Fibroblast of the aortic adventitia (primary cell): Measurements from ENCODE around the gene FAM193A. TPM values are rescaled to one million over a fixed set of nuclear protein-coding genes. Genes with fewer than 3 reads are reported as not detected.

Experiments used
- DNase-seq: peaks from one replicate; pipeline ENCODE4 v3.0.0-alpha.2; 2010; ENCODE audit warnings: low read depth
- H3K4me3 ChIP-seq: 2 replicates; pipeline ENCODE4 v1.5.1; 2011; ENCODE audit warnings: low read depth, mild to moderate bottlenecking, control low read depth, low read length, moderate library complexity
- CTCF ChIP-seq: IDR thresholded peaks from 2 replicates; pipeline ENCODE4 v1.5.1; 2011; ENCODE audit warnings: mild to moderate bottlenecking, low read length, control low read depth, inconsistent platforms; ENCODE audit not compliant: insufficient read depth
- total RNA-seq: library from RNA; depleted of rRNA; stranded (reverse); fragments of >200 nt; gene quantifications from 2 replicates; pipeline ENCODE4 v1.2.3, GENCODE V29; 2012; ENCODE audit warnings: low replicate concordance

FAM193A gene
- total RNA-seq, 1 donor, result 17.4 TPM

DNA sequence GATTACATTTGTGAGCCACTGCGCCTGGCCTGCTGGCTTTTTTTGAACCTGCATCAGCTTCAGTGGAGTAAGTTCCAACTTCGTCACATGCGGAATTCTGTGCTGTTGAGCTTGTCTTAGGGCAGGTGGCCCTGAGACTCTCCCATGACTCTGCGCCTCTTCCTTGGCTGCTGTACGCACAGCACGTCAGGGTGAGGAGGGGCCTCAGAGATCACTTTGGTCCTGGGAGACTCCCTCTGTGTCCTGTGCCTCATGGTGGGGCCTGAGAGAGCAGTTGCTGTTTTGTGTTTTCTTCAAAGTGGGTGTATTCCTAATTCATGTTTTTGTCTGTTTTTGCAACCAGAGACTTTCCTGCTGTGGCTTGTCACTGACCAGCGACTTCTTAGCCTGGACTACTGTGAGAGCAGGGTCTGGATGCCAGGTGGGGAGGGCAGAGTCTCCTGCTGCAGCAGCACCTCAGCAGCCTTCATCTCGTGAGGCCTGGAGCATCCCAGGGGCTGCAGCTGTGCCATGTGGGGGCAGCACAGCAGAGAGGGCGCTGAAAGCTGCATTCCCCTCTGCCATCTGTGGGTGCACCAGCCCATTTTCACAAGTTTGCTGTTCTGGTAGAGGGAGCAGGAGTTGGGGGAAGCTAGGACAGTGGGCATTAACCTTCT lies 111.8 kb downstream of the FAM193A start:
- no peak for DNase-seq
- H3K4me3 ChIP-seq, result no peak overlapping the region

GRCh38 chr4:2649604-2650114 lies 113.2 kb downstream of the FAM193A start:
- no peak for DNase-seq
- H3K4me3 ChIP-seq, result no peak overlapping the region
- TF ChIP-seq CTCF, result no peak

More for the DNA sequence above, 111.8 kb downstream of the FAM193A start:
- TF ChIP-seq CTCF, result no peak

DNA sequence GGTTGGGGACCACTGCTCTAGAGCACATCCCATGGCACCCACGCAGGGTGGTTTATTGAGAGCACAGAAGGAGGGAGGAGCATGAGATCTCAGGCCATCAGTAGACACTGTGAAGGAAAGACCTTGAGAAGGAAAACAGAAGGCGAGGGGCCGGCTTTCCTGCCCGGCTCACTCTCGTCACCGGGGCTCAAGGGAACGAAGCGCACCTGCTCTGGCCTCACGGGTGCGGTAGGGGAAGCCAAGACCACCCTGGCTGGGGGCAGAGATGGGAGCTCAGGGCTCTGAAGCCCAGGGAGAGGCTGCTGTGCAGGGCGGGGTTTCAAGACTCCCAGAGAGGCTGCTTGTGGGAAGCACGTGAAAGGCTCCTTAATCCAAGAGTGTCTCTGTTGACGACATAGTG lies 113.8 kb downstream of the FAM193A start:
- DNase-seq, result no peak
- H3K4me3 ChIP-seq, result no peak overlapping the region
- TF ChIP-seq CTCF, result no peak

- TF ChIP-seq CTCF, result no peak
- no peak for DNase-seq
- H3K4me3 ChIP-seq, result no peak overlapping the region
Observed at GRCh38 chr4:2651546-2651945, 115.1 kb downstream of the FAM193A start.

DNA sequence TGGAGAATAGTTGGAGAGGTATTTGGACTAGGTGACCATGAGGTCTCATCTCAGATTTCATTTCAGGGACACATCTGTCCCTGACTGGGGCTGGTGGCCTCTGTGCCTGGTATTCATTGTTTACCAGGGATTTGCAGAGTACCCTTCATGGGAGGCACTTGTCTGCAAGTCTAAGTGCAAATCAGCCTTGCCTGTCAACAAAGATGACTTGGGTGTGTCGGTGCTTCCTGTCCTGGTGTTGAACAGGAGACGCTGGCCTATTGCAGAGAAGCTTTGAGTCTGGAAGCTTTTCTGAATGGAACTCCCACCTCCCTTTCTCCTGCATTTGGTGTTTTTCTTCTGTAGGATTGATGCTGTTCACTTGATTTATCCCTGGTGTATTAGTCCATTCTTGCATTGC lies 115.6 kb downstream of the FAM193A start:
- no peak for TF ChIP-seq CTCF
- no peak for DNase-seq
- no peak overlapping the region for H3K4me3 ChIP-seq

GRCh38 chr4:2652415-2653160 lies 116.1 kb downstream of the FAM193A start:
- TF ChIP-seq CTCF, result no peak
- DNase-seq, result no peak
- no peak overlapping the region for H3K4me3 ChIP-seq
